ENCODE data around the gene EIPR1. TPM values are rescaled to one million over a fixed set of nuclear protein-coding genes. Genes with fewer than 3 reads are reported as not detected.

The EIPR1 gene
- total RNA-seq, 1 experiment from 2014 or later, result 27.8 TPM

DNA sequence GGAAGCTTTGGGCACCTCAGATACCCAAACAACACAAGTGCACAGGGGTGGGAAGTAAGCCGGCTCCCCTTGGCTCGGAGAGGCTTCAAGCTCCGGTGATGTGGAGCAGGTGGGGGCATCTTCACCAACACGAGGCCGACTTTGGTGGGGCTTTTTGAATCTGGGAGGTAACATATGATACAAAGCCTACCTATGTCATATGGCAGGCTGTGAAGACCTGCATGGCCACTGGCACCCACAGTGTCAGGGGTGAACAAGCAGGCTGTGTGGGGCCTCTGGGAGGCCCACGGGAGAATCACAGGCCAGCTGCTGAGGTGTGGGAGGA is 109.0 kb downstream of the EIPR1 start:
- Histone ChIP-seq H3K56ac (ENCODE audit: insufficient read length, low read depth, low read length) (no peak overlapping the region), H3K4me2 (ENCODE audit: insufficient read depth, insufficient read length, low read length) (no peak overlapping the region), H3K4me1 (ENCODE audit: insufficient read depth, low read length) (no peaks in the 10 kb centered on the region; the same call in 1 of the 2 replicates), H3K18ac (ENCODE audit: insufficient read length, low read depth, low read length) (no peak overlapping the region), H2AK5ac (ENCODE audit: insufficient read length, low read length) (no peak overlapping the region), H3K27me3 (ENCODE audit: insufficient read depth, low read length) (no peaks in the 10 kb centered on the region), H2BK20ac (ENCODE audit: low read depth, low read length, poor library complexity, severe bottlenecking) (no peak overlapping the region), H4K5ac (ENCODE audit: insufficient read length, low read depth, low read length) (no peak overlapping the region), H4K8ac (replicated peaks; ENCODE audit: insufficient read length, low read depth, low read length) (no peak overlapping the region), H2BK12ac (ENCODE audit: insufficient read length, low read depth, low read length) (no peak overlapping the region), H2AFZ (ENCODE audit: low read length) (no peak overlapping the region), H3K23me2 (ENCODE audit: insufficient read length, low read depth, low read length, poor library complexity, severe bottlenecking) (no peaks in the 10 kb centered on the region), H3K23ac (ENCODE audit: insufficient read length, low read depth, low read length) (no peak overlapping the region), H3K14ac (ENCODE audit: insufficient read depth, low read length) (peak overlapping the region; percentile 81), H2BK5ac (ENCODE audit: insufficient read length, low read length) (no peak overlapping the region), H2BK15ac (ENCODE audit: low read depth, low read length) (no peak overlapping the region), H4K20me1 (ENCODE audit: control insufficient read depth, insufficient read depth, insufficient read length) (no peaks in the 10 kb centered on the region), H3K79me2 (ENCODE audit: insufficient read depth, low read length) (no peaks in the 10 kb centered on the region), H3K9me3 (ENCODE audit: control insufficient read depth, low read depth, low read length) (no peaks in the 10 kb centered on the region), H3K27ac (ENCODE audit: insufficient read length, low read depth, low read length) (no peak overlapping the region), H3K79me1 (ENCODE audit: insufficient read depth, low read depth, low read length, poor library complexity, severe bottlenecking) (peaks cover 9% of the 10 kb centered on the region), H4K91ac (ENCODE audit: insufficient read length, low read depth, low read length) (no peak overlapping the region), H3K4ac (ENCODE audit: low read depth, low read length) (no peak overlapping the region), H3T11ph (ENCODE audit: low read length) (no peak overlapping the region), H2BK120ac (ENCODE audit: low read depth, low read length, poor library complexity, severe bottlenecking) (no peak overlapping the region), H3K9ac (ENCODE audit: extremely low read depth, insufficient read length, low read length) (no peak overlapping the region)
- Mint-ChIP-seq H3K36me3 (ENCODE audit: insufficient read depth in 1 of 3, low read depth in 3 of 3) (peaks cover 3 to 9% (median 8%) of the 10 kb centered on the region in 3 experiments; a peak in 3 of 7 replicates), H3K9me3 (no peaks in the 10 kb centered on the region), H3K4me1 (peaks cover 24 to 28% of the 10 kb centered on the region in 2 experiments), H3K27me3 (ENCODE audit: low read depth) (0 out of 2 replicates have a peak, but pooled peaks cover 2% of the 10 kb centered on the region), H3K27ac (no peak overlapping the region), H3K4me3 (no peak overlapping the region)
- no CpG with 5 or more reads among the region's 6 CpGs for WGBS (ENCODE audit: extremely low coverage, insufficient read length, low lambda C conversion rate)
- no peak for DNase-seq
- TF ChIP-seq, protein P1, sequence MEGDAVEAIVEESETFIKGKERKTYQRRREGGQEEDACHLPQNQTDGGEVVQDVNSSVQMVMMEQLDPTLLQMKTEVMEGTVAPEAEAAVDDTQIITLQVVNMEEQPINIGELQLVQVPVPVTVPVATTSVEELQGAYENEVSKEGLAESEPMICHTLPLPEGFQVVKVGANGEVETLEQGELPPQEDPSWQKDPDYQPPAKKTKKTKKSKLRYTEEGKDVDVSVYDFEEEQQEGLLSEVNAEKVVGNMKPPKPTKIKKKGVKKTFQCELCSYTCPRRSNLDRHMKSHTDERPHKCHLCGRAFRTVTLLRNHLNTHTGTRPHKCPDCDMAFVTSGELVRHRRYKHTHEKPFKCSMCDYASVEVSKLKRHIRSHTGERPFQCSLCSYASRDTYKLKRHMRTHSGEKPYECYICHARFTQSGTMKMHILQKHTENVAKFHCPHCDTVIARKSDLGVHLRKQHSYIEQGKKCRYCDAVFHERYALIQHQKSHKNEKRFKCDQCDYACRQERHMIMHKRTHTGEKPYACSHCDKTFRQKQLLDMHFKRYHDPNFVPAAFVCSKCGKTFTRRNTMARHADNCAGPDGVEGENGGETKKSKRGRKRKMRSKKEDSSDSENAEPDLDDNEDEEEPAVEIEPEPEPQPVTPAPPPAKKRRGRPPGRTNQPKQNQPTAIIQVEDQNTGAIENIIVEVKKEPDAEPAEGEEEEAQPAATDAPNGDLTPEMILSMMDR (conservative IDR thresholded peaks at IDR 0.05), result no peak
